DOHH2 (cell line): ENCODE data around the gene GLMP.

ENCODE experiments used
- CTCF ChIP-seq: fragments of 200-600 bp; sonication (generic); IDR thresholded peaks from one replicate; pipeline ENCODE4 v1.5.1; 2014; ENCODE audit warnings: antibody characterized with exemption, mild to moderate bottlenecking, low read depth, low read length; ENCODE audit not compliant: poor library complexity, severe bottlenecking
- EZH2phosphoT487 ChIP-seq: fragments of 200-600 bp; sonication (generic); IDR thresholded peaks from 2 replicates; pipeline ENCODE4 v1.6.1; 2017; ENCODE audit warnings: borderline replicate concordance, mild to moderate bottlenecking, antibody characterized with exemption, low read length, moderate library complexity, mixed read lengths

GRCh38 chr1:156289857-156290256, 5.6 kb downstream of the GLMP start:
- TF ChIP-seq CTCF (no peak), EZH2phosphoT487 (no peak)
